Hematopoietic multipotent progenitor cell (in vitro differentiated cells): ENCODE results near the gene CD96. TPM values are rescaled to one million over a fixed set of nuclear protein-coding genes. Genes with fewer than 3 reads are reported as not detected.
"Not testable (repeated sequence)": the region's sequence is repeated elsewhere in the genome, so short reads cannot be mapped to it uniquely, and the experiment has no call there.

Experiments
- DNase-seq, 3 donors: peaks; one replicate each; pipeline ENCODE4 v3.0.0-alpha.2; 2011 to 2015; ENCODE audit warnings: low read depth in 2 of 3, low spot score in 2 of 3
- total RNA-seq: library from RNA; depleted of rRNA; stranded (reverse); fragments of >200 nt; gene quantifications from one replicate; pipeline ENCODE4 v1.2.3, GENCODE V29; 2012

The CD96 gene
- total RNA-seq, 1 donor: 1.1 TPM

- DNase-seq: peak in 2 of 3 donors; percentile 33 to 58
These were observed 127.0 kb downstream of the CD96 start for GRCh38 chr3:111668888-111669488.

GRCh38 chr3:111669926-111670630, 128.1 kb downstream of the CD96 start:
- DNase-seq: no peak

- not testable (repeated sequence) for DNase-seq
These were observed 130.5 kb downstream of the CD96 start for GRCh38 chr3:111672461-111672860.

GRCh38 chr3:111675846-111676210, 133.8 kb downstream of the CD96 start:
- no peak for DNase-seq

GRCh38 chr3:111676211-111677006, 134.4 kb downstream of the CD96 start:
- DNase-seq: no peak

- no peak for DNase-seq
These were observed 135.0 kb downstream of the CD96 start for GRCh38 chr3:111677007-111677392.

GRCh38 chr3:111681661-111682426, 139.8 kb downstream of the CD96 start:
- no peak for DNase-seq

- DNase-seq: no peak
These were observed 142.6 kb downstream of the CD96 start for GRCh38 chr3:111684640-111685039.

GRCh38 chr3:111688190-111688800, 146.3 kb downstream of the CD96 start:
- no peak for DNase-seq

GRCh38 chr3:111690242-111690641, 148.2 kb downstream of the CD96 start:
- no peak for DNase-seq

- peak in 2 of 3 donors; percentile 29 to 61 for DNase-seq
These were observed 149.4 kb downstream of the CD96 start for GRCh38 chr3:111691293-111691909.

- no peak for DNase-seq
These were observed 150.9 kb downstream of the CD96 start for GRCh38 chr3:111692593-111693552.

GRCh38 chr3:111694471-111694870, 152.5 kb downstream of the CD96 start:
- DNase-seq: no peak

GRCh38 chr3:111695636-111696117, 153.7 kb downstream of the CD96 start:
- no peak for DNase-seq

GRCh38 chr3:111700054-111700453, 158.1 kb downstream of the CD96 start:
- DNase-seq: no peak

- DNase-seq: no peak
These were observed 159.4 kb downstream of the CD96 start for GRCh38 chr3:111701292-111701906.
